HG02885 (cell line): ENCODE data around the gene SLC22A2.

ENCODE experiments used
- ATAC-seq: cut with Tn5 transposase; IDR thresholded peaks from one replicate; pipeline ENCODE4 v1.9.1; 2021; ENCODE audit warnings: mild to moderate bottlenecking; ENCODE audit not compliant: unreplicated experiment, poor library complexity

Gene SLC22A2

GRCh38 chr6:160173806-160174527 is 84.7 kb downstream of the SLC22A2 start:
- no peak for ATAC-seq

- no peak for ATAC-seq
Observed at GRCh38 chr6:160172704-160173103, 85.9 kb downstream of the SLC22A2 start.

- ATAC-seq: no peak
Observed at GRCh38 chr6:160170018-160170680, 88.5 kb downstream of the SLC22A2 start.

GRCh38 chr6:160167604-160168399 is 90.8 kb downstream of the SLC22A2 start:
- ATAC-seq: no peak
